Thyroid gland (tissue), 4 donors: ENCODE results near the gene SCN3B.

Experiments used
- CTCF ChIP-seq, 6 experiments: fragments of 200-600 bp in 3 of 6; fragments of 450-650 bp in 3 of 6; sonication (generic) in 3 of 6; IDR thresholded peaks; one replicate each; pipeline ENCODE4 v1.5.1; 2016 to 2019; ENCODE audit warnings: antibody characterized with exemption in 6 of 6, mild to moderate bottlenecking in 2 of 6, inconsistent platforms in 1 of 6, moderate library complexity in 1 of 6
- POLR2A ChIP-seq, 2 donors: fragments of 450-650 bp; IDR thresholded peaks; one replicate each; pipeline ENCODE4 v1.6.1; 2017; ENCODE audit warnings: antibody characterized with exemption in 2 of 2, mild to moderate bottlenecking in 2 of 2, moderate library complexity in 1 of 2

GRCh38 chr11:123581651-123582399, 72.6 kb downstream of the SCN3B start:
- no peak for TF ChIP-seq CTCF (IDR thresholded peaks at IDR 0.05)
- no peak for TF ChIP-seq POLR2A (IDR thresholded peaks at IDR 0.05)
